Mesothelial cell of epicardium (in vitro differentiated cells): ENCODE measurements around the gene XPNPEP3. TPM values are rescaled to one million over a fixed set of nuclear protein-coding genes. Genes with fewer than 3 reads are reported as not detected.
A peak's percentile ranks its signal among the peaks of the same experiment; 100 is the strongest.
"Not testable (repeated sequence)": the region's sequence is repeated elsewhere in the genome, so short reads cannot be mapped to it uniquely, and the experiment has no call there.

Experiments
- DNase-seq, 2 experiments: peaks; one replicate each; pipeline ENCODE4 v3.0.0; 2021; ENCODE audit warnings: low spot score in 2 of 2; ENCODE audit not compliant: unreplicated experiment in 2 of 2
- H3K27ac Mint-ChIP-seq: 2 replicates; pipeline ENCODE4 v1.8.0; 2021; ENCODE audit warnings: mixed read lengths
- H3K27me3 Mint-ChIP-seq: 2 replicates; pipeline ENCODE4 v1.8.0; 2021; ENCODE audit warnings: low read depth, mixed read lengths
- H3K36me3 Mint-ChIP-seq: 2 replicates; pipeline ENCODE4 v1.8.0; 2021; ENCODE audit warnings: mixed read lengths
- H3K4me1 Mint-ChIP-seq: 2 replicates; pipeline ENCODE4 v1.8.0; 2021; ENCODE audit warnings: mixed read lengths
- H3K4me3 Mint-ChIP-seq: 2 replicates; pipeline ENCODE4 v1.8.0; 2021; ENCODE audit warnings: mild to moderate bottlenecking, moderate library complexity, mixed read lengths
- H3K9me3 Mint-ChIP-seq: 2 replicates; pipeline ENCODE4 v1.8.0; 2021; ENCODE audit warnings: mixed read lengths
- CTCF ChIP-seq: fragments of 200-600 bp; sonication (generic); IDR thresholded peaks from one replicate; pipeline ENCODE4 v1.5.0; 2021; ENCODE audit warnings: antibody characterized with exemption; ENCODE audit not compliant: unreplicated experiment
- total RNA-seq: library from RNA; stranded (reverse); gene quantifications from 3 replicates; pipeline ENCODE4 v1.2.1, GENCODE V29; 2021

Gene XPNPEP3
- total RNA-seq, 1 donor from 2014 or later = 21.2 TPM

GRCh38 chr22:40862537-40862936 lies 5.6 kb downstream of the XPNPEP3 start:
- H3K9me3 Mint-ChIP-seq = no peaks in the 10 kb centered on the region
- no peak for DNase-seq
- TF ChIP-seq CTCF = no peak
- no peak overlapping the region for H3K4me3 Mint-ChIP-seq
- H3K36me3 Mint-ChIP-seq = peaks cover 9% of the 10 kb centered on the region
- H3K27me3 Mint-ChIP-seq = no peaks in the 10 kb centered on the region
- peaks cover 15% of the 10 kb centered on the region for H3K4me1 Mint-ChIP-seq
- H3K27ac Mint-ChIP-seq = no peak overlapping the region

GRCh38 chr22:40867109-40867508 lies 10.2 kb downstream of the XPNPEP3 start:
- no peak overlapping the region for H3K27ac Mint-ChIP-seq
- no peaks in the 10 kb centered on the region for H3K27me3 Mint-ChIP-seq
- no peak for TF ChIP-seq CTCF
- no peak overlapping the region for H3K4me3 Mint-ChIP-seq
- H3K9me3 Mint-ChIP-seq = no peaks in the 10 kb centered on the region
- DNase-seq = no peak
- peaks cover 3% of the 10 kb centered on the region for H3K36me3 Mint-ChIP-seq
- H3K4me1 Mint-ChIP-seq = no peaks in the 10 kb centered on the region

- not testable (repeated sequence) for H3K4me3 Mint-ChIP-seq, H3K36me3 Mint-ChIP-seq, H3K27me3 Mint-ChIP-seq, H3K9me3 Mint-ChIP-seq, H3K27ac Mint-ChIP-seq, DNase-seq, H3K4me1 Mint-ChIP-seq
These were observed 11.4 kb downstream of the XPNPEP3 start for GRCh38 chr22:40868379-40868778.

- peaks cover 3% of the 10 kb centered on the region for H3K36me3 Mint-ChIP-seq
- no peaks in the 10 kb centered on the region for H3K27me3 Mint-ChIP-seq
- DNase-seq = no peak
- H3K9me3 Mint-ChIP-seq = no peaks in the 10 kb centered on the region
- H3K4me1 Mint-ChIP-seq = no peaks in the 10 kb centered on the region
- no peak for TF ChIP-seq CTCF
- no peak overlapping the region for H3K4me3 Mint-ChIP-seq
- H3K27ac Mint-ChIP-seq = no peak overlapping the region
These were observed 17.1 kb downstream of the XPNPEP3 start for GRCh38 chr22:40874016-40874415.

GRCh38 chr22:40875111-40875510 lies 18.2 kb downstream of the XPNPEP3 start:
- no peaks in the 10 kb centered on the region for H3K27me3 Mint-ChIP-seq
- peaks cover 4% of the 10 kb centered on the region for H3K36me3 Mint-ChIP-seq
- H3K4me1 Mint-ChIP-seq = no peaks in the 10 kb centered on the region
- H3K9me3 Mint-ChIP-seq = no peaks in the 10 kb centered on the region
- no peak for TF ChIP-seq CTCF
- no peak for DNase-seq
- no peak overlapping the region for H3K4me3 Mint-ChIP-seq
- no peak overlapping the region for H3K27ac Mint-ChIP-seq

- H3K27me3 Mint-ChIP-seq = no peaks in the 10 kb centered on the region
- peak overlapping the region; percentile 14 for H3K27ac Mint-ChIP-seq
- H3K4me1 Mint-ChIP-seq = no peaks in the 10 kb centered on the region
- TF ChIP-seq CTCF = no peak
- peaks cover 8% of the 10 kb centered on the region for H3K36me3 Mint-ChIP-seq
- H3K4me3 Mint-ChIP-seq = no peak overlapping the region
- DNase-seq = no peak
- no peaks in the 10 kb centered on the region for H3K9me3 Mint-ChIP-seq
These were observed 20.0 kb downstream of the XPNPEP3 start for GRCh38 chr22:40876907-40877306.
